NCI-H1105 (cell line): Measurements from ENCODE around the gene GRID2.

ENCODE experiments used
- DNase-seq: peaks from one replicate; lab custom pipeline; 2025; lab: John Stamatoyannopoulos, UW

Gene GRID2

GRCh38 chr4:93684571-93684970 lies 1380.8 kb downstream of the GRID2 start:
- DNase-seq = no peak

- DNase-seq = no peak
These were observed 1383.5 kb downstream of the GRID2 start for GRCh38 chr4:93687304-93687703.

DNA sequence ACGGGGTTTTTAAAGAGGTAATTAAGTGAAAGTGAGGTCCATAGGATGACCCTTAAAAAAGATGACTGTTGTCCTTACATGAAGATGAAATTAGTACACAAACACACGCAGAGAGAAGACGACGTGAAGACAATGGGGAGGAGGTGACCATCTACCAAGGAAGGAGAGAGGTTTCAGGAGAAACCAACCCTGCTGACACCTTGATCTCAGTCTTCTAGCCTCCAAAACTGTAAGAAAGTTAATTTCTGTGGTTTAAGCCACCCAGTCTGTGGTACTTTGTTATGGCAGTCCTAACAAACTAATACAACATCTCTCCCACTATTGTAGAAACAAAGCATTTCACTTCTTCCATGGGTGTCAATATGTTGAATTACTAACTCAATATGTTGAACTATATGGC lies 1385.2 kb downstream of the GRID2 start:
- DNase-seq = no peak

- DNase-seq = no peak
These were observed 1389.4 kb downstream of the GRID2 start for GRCh38 chr4:93693141-93693540.

DNA sequence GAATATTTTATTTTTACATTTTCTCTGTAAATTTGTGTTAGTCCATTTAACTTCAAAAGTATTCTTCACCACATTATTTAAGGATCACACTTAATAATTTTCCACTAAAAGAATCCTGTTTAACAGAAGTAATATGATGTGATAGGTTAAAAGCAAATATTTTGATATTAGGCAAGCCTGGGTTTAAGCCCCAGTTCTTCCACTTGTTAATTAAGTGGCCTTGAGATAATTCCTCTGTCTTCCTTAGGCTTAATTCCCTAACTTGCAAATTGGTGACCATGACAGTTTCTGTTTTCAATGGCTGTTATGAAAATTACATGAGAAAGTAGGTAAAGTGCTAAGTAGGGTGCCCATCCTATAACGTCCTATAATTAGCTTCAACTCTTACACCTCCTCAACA lies 1394.9 kb downstream of the GRID2 start:
- DNase-seq = no peak

DNA sequence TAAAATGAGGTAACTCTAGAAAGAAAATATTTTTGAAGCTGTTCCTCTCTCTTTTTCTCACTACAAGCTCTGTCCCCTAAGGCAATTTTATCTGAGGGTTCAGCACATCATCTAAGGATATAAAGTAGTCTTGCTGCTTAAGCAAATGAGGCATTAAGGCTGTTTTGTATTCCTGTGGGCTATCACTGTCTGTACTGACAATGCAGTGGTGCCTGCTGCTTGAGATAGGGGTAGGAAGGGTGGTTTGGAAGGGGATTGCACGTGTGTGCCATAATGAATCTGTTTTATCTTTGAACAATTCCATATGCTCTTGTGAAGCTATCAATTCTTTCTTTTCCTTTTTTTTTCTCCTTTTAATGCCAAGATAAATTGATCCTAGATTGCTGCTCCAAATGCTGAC lies 1396.8 kb downstream of the GRID2 start:
- DNase-seq = no peak

GRCh38 chr4:93710101-93710846 lies 1406.5 kb downstream of the GRID2 start:
- no peak for DNase-seq

GRCh38 chr4:93710847-93711430 lies 1407.2 kb downstream of the GRID2 start:
- DNase-seq = no peak

- DNase-seq = no peak
These were observed 1414.5 kb downstream of the GRID2 start for GRCh38 chr4:93718233-93718632.

DNA sequence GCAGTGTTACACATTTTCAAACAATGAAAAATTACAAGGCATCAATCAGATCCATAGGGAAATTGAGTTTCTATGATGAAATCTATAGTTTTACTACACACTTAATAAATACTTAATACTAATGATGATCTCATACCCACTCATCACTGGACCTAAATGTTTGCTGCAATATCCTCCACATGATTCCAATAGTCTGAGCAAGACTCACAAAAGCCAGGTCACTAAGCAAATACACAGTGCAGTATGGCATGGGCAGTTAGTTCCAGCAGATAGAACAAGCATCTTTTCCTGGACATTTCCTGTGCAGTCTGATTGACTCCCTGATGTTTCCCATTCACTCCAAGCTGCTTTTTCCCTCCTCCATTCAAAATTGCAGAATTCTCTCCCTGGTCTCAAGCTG lies 1415.8 kb downstream of the GRID2 start:
- no peak for DNase-seq

GRCh38 chr4:93722446-93722845 lies 1418.7 kb downstream of the GRID2 start:
- DNase-seq = no peak

DNA sequence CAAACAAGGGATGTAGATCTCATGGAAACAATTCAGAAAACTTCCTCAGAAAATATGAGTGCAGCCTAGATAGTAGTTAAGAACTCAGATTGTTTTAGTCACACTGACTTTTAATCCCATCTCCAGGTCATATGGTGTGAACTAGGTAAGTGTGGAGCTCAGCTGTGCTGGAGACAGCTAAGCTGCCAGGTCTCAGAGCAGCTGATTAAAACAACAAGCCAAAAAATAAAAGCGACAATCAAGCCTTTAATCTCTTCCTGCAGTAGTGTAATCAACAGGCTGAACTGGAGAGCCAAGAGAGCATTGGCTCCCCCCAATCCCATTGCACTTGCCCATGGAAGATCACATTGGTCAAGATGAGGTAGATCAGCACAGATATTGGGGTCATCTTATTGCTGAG lies 1426.5 kb downstream of the GRID2 start:
- DNase-seq = no peak

- no peak for DNase-seq
These were observed 1427.0 kb downstream of the GRID2 start for GRCh38 chr4:93730760-93731159.

- DNase-seq = no peak
These were observed 1427.7 kb downstream of the GRID2 start for GRCh38 chr4:93731456-93731855.

DNA sequence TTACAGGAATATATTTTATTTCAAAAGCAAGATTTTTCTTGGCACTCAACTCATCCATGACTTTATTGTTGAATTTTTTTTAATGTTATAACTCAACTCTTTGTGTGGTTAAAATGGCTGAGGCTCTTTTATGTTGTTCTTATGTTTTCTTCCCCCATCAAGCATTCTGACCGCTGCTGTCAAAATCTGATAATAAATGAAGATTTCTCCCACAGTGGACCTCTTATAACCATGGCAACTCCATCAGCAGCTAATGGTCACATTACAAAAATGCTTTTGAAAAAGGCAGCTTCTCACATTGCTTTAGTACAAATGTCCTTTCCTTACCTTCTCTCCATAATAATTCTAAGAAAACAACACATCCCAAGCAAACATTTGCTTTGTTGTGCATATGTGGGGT lies 1428.7 kb downstream of the GRID2 start:
- DNase-seq = no peak

DNA sequence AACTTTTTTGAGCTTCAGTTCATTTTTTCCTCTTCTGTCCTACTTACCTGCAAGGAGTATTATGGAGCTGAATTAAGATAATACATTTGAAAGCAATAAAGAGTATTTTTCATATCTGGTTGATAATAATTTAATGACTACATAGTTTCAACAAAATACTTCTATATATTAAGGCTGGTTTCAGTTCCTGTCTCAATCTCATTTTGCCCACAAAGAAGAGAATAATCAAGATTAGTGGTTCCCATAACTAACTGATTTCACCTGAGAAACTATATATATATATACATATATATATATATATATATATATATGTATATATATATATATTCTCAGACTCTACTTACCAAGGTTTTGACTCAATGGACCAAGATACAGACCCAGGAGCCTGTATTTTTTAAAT lies 1437.1 kb downstream of the GRID2 start:
- DNase-seq = no peak

- DNase-seq = no peak
These were observed 1439.3 kb downstream of the GRID2 start for GRCh38 chr4:93743022-93743421.

- no peak for DNase-seq
These were observed 1439.9 kb downstream of the GRID2 start for GRCh38 chr4:93743635-93744034.

DNA sequence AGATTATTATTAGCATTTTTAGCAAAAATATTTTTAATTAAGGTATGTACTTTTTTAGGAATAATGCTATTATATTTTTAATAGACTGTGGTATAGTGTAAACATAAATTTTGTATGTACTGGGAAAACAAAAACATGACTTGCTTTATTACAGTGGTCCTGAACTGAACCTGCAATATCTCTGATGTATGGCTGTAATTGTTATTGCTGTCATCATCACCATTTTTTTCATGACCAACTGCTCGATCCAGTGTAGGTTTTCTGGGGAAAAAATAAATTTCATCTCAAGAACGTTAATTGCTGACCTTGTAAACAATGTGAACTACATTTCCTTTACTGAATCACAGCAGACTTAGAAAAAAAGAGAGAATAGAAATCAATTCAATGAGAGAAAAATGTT lies 1441.2 kb downstream of the GRID2 start:
- DNase-seq = no peak

- DNase-seq = no peak
These were observed 1442.3 kb downstream of the GRID2 start for GRCh38 chr4:93746031-93746430.

DNA sequence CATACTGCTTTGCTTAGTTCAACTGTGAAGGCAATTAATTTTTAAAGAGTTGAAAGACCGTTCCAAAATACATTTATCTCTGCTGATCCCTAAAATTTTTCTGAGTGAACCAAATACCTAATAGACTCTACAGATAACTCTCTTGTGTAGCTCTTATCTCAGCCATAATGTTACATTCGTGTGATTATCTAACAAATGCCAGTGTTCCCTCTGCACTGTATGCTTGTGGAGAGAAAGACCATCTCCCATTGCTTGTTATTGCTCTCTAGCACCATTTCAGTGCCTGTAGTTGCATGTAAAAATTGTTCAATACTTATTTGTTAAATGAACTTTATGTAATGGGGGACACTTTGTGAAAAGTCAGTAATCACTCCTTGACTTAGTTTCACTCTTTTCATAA lies 1443.5 kb downstream of the GRID2 start:
- DNase-seq = no peak

GRCh38 chr4:93748373-93749291 lies 1444.9 kb downstream of the GRID2 start:
- DNase-seq = no peak

- DNase-seq = no peak
These were observed 1445.6 kb downstream of the GRID2 start for GRCh38 chr4:93749292-93749761.
